Naive B cell (primary cell): ENCODE measurements around the gene KRTAP3-2. TPM values are rescaled to one million over a fixed set of nuclear protein-coding genes. Genes with fewer than 3 reads are reported as not detected.

Experiments used
- ATAC-seq, 2 donors: fragments of 150-1000 bp; cut with Tn5 transposase; 2 replicates each; pipeline ENCODE4 v1.10.0; 2021; ENCODE audit warnings: low read depth in 2 of 2, mild to moderate bottlenecking in 2 of 2, moderate library complexity in 2 of 2
- DNase-seq: peaks from one replicate; pipeline ENCODE4 v3.0.0; 2022
- H3K27ac Mint-ChIP-seq, 6 donors: one replicate each; pipeline ENCODE4 v1.8.0; 2020 to 2022; ENCODE audit warnings: mild to moderate bottlenecking in 6 of 6, mixed read lengths in 6 of 6, moderate library complexity in 5 of 6, inconsistent platforms in 2 of 6
- H3K27me3 Mint-ChIP-seq, 3 donors: one replicate each; pipeline ENCODE4 v1.8.0; 2021 to 2022; ENCODE audit warnings: mixed read lengths in 3 of 3, mild to moderate bottlenecking in 1 of 3
- H3K36me3 Mint-ChIP-seq, 2 donors: one replicate each; pipeline ENCODE4 v1.8.0; 2020 to 2022; ENCODE audit warnings: mixed read lengths in 2 of 2, inconsistent platforms in 1 of 2, mild to moderate bottlenecking in 1 of 2
- H3K4me1 Mint-ChIP-seq, 3 donors: one replicate each; pipeline ENCODE4 v1.8.0; 2020 to 2022; ENCODE audit warnings: mixed read lengths in 3 of 3, inconsistent platforms in 1 of 3, mild to moderate bottlenecking in 1 of 3, moderate library complexity in 1 of 3
- H3K4me3 Mint-ChIP-seq, 8 donors: one replicate each; pipeline ENCODE4 v1.8.0; 2020 to 2022; ENCODE audit warnings: mild to moderate bottlenecking in 8 of 8, mixed read lengths in 8 of 8, moderate library complexity in 8 of 8, inconsistent platforms in 2 of 8
- H3K9me3 Mint-ChIP-seq, 7 donors: one replicate each; pipeline ENCODE4 v1.8.0; 2020 to 2022; ENCODE audit warnings: mixed read lengths in 7 of 7, mild to moderate bottlenecking in 5 of 7, inconsistent platforms in 2 of 7, moderate library complexity in 1 of 7
- polyA plus RNA-seq, 6 donors: library from polyadenylated mRNA; unstranded; fragments of 300-500 nt; fragmentation: Illumina TruSeq; gene quantifications; one replicate each; pipeline ENCODE4 v1.2.3, GENCODE V29; 2021; ENCODE audit warnings: low read depth in 6 of 6

Gene KRTAP3-2
- polyA plus RNA-seq, 6 donors from 2014 or later: not detected

- Mint-ChIP-seq H3K4me3 (no peak overlapping the region), H3K4me1 (peaks cover 5 to 7% (median 6%) of the 10 kb centered on the region in 3 donors), H3K36me3 (peaks cover 0 to 13% of the 10 kb centered on the region in 2 donors), H3K27me3 (peaks cover 3 to 22% (median 16%) of the 10 kb centered on the region in 3 donors), H3K9me3 (peaks cover 0 to 14% (median 6%) of the 10 kb centered on the region in 7 donors), H3K27ac (no peak overlapping the region)
- no peak for DNase-seq
- no peak for ATAC-seq
Measured at GRCh38 chr17:41020336-41020735, 20.6 kb upstream of the KRTAP3-2 start.

DNA sequence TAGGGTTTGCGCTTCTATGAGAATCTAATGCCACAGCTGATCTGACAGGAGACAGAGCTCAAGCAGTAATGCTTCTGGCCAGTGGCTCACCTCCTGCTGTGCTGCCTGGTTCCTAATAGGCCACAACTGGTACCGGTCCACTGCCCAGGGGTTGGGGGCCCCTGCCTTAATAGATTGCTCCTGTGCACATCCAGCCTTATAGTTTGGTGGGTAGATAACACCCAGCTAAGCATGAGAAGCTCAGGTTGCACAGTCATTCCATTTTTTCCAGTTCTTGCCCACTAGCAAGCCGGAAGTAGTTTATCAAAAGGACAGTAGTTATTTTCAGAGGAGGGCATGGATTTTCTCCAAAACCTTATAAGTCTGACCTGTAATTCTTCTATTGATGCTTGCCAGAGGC lies 19.7 kb upstream of the KRTAP3-2 start:
- peaks cover 0 to 14% (median 6%) of the 10 kb centered on the region in 7 donors for H3K9me3 Mint-ChIP-seq
- H3K4me3 Mint-ChIP-seq: no peak overlapping the region
- H3K27me3 Mint-ChIP-seq: peaks cover 0 to 19% (median 10%) of the 10 kb centered on the region in 3 donors
- DNase-seq (no peak), ATAC-seq (no peak)
- peaks cover 0 to 13% of the 10 kb centered on the region in 2 donors for H3K36me3 Mint-ChIP-seq
- no peak overlapping the region for H3K27ac Mint-ChIP-seq
- H3K4me1 Mint-ChIP-seq: peaks cover 7 to 13% (median 7%) of the 10 kb centered on the region in 3 donors

DNA sequence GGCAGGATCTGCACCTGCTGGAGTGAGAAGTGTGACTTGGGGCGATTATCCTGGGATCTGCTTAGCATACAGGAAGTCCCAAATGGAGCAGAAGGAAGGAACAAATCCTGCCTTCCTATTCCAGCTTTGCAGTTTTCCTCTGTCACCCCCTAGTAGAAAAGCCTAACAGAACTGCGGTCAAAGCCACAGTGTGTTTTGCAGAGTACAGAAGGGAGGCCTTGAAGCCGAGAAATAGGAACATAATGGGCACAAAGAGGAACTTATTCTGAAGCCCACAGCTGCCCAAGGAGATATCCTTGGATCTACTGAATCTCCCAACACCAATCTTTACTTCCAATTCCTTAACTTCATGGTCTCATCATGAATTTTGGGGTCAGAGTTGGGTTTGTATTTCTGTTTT lies 18.8 kb upstream of the KRTAP3-2 start:
- Mint-ChIP-seq H3K27ac (peak overlapping the region in 1 of 6 donors; percentile 36), H3K4me1 (peaks cover 7 to 13% (median 7%) of the 10 kb centered on the region in 3 donors), H3K4me3 (no peak overlapping the region), H3K27me3 (peaks cover 0 to 16% (median 8%) of the 10 kb centered on the region in 3 donors), H3K9me3 (peaks cover 0 to 14% (median 6%) of the 10 kb centered on the region in 7 donors), H3K36me3 (peaks cover 0 to 13% of the 10 kb centered on the region in 2 donors)
- DNase-seq (no peak), ATAC-seq (no peak)

DNA sequence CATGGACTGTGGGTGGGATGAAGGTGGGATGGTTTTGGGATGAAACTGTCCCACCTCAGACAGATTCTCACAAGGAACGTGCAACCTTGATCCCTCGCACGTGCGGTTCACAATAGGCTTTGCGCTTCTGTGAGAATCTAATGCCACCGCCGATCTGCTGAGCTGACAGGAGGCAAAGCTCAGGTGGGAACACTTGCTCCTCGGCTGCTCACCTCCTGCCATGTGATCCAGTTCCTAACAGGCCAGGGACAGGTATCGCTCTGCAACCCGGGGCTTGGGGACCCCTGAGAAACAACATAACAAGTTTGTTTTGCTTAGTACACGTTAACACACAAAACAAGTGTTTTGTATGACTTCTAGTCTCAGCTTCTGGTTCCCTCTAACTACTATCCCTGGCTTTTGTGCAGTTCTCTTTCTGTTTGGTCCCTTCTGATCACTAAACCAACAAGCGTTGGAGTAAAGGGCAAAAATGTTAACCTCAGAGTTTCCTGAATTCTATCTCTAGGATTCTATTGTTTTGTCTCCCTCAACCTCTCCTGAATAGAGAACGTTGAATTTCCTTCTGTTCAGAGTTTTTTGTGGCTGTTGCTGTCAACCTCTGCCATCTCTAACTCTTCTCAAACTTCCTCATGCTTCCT lies 17.0 kb upstream of the KRTAP3-2 start:
- Mint-ChIP-seq H3K36me3 (peaks cover 0 to 6% of the 10 kb centered on the region in 2 donors), H3K27ac (peak overlapping the region in 1 of 6 donors; percentile 58), H3K27me3 (peaks cover 0 to 13% (median 6%) of the 10 kb centered on the region in 3 donors), H3K4me3 (no peak overlapping the region), H3K4me1 (peaks cover 7 to 13% (median 7%) of the 10 kb centered on the region in 3 donors), H3K9me3 (peaks cover 0 to 7% (median 5%) of the 10 kb centered on the region in 7 donors)
- DNase-seq (no peak), ATAC-seq (no peak)

DNA sequence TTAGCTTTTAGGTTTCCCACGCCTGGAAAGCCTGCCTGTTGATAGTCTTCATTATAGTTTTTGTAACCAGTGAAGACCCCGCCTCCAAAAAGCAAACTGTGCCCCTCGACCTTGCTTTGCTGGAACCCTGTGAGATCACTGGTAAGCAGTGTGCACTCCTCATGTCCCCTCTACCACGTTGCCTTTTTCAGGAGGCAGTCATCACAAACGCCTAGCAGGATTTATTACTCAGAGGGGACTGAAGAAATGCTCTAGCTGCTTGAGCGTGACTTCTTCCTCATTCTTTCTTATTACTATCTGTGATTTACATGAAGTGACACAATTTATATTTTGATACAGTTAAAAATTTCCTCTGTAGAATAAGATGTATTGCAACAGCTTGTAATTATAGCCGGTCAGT lies 15.7 kb upstream of the KRTAP3-2 start:
- H3K27me3 Mint-ChIP-seq: peaks cover 0 to 13% (median 0%) of the 10 kb centered on the region in 3 donors
- ATAC-seq (peak in 1 of 2 donors; percentile 23), DNase-seq (no peak)
- H3K9me3 Mint-ChIP-seq: peaks cover 0 to 1% (median 0%) of the 10 kb centered on the region in 7 donors
- peak overlapping the region in 2 of 6 donors; percentile 1 to 21 for H3K27ac Mint-ChIP-seq
- no peak overlapping the region for H3K4me3 Mint-ChIP-seq
- no peaks in the 10 kb centered on the region for H3K36me3 Mint-ChIP-seq
- peaks cover 7 to 13% (median 7%) of the 10 kb centered on the region in 3 donors for H3K4me1 Mint-ChIP-seq

- ATAC-seq: no peak
- Mint-ChIP-seq H3K27me3 (peaks cover 0 to 18% (median 0%) of the 10 kb centered on the region in 3 donors), H3K36me3 (no peaks in the 10 kb centered on the region), H3K9me3 (peaks cover 0 to 1% (median 0%) of the 10 kb centered on the region in 7 donors), H3K4me3 (no peak overlapping the region), H3K4me1 (peaks cover 7 to 13% (median 7%) of the 10 kb centered on the region in 3 donors), H3K27ac (peak overlapping the region in 1 of 6 donors; percentile 24)
- no peak for DNase-seq
Measured at GRCh38 chr17:41013606-41014005, 13.9 kb upstream of the KRTAP3-2 start.

- Mint-ChIP-seq H3K36me3 (no peaks in the 10 kb centered on the region), H3K4me1 (peaks cover 7 to 13% (median 7%) of the 10 kb centered on the region in 3 donors), H3K27me3 (peaks cover 0 to 19% (median 0%) of the 10 kb centered on the region in 3 donors), H3K27ac (no peak overlapping the region), H3K4me3 (no peak overlapping the region), H3K9me3 (peaks cover 0 to 1% (median 0%) of the 10 kb centered on the region in 7 donors)
- DNase-seq (no peak), ATAC-seq (no peak)
Measured at GRCh38 chr17:41013181-41013580, 13.5 kb upstream of the KRTAP3-2 start.

- H3K4me1 Mint-ChIP-seq: peaks cover 7 to 13% (median 7%) of the 10 kb centered on the region in 3 donors
- DNase-seq (no peak), ATAC-seq (no peak)
- peak overlapping the region in 2 of 6 donors; percentile 1 to 58 for H3K27ac Mint-ChIP-seq
- no peak overlapping the region for H3K4me3 Mint-ChIP-seq
- H3K36me3 Mint-ChIP-seq: no peaks in the 10 kb centered on the region
- H3K9me3 Mint-ChIP-seq: peaks cover 0 to 1% (median 0%) of the 10 kb centered on the region in 7 donors
- H3K27me3 Mint-ChIP-seq: peaks cover 0 to 19% (median 0%) of the 10 kb centered on the region in 3 donors
Measured at GRCh38 chr17:41012326-41013120, 12.8 kb upstream of the KRTAP3-2 start.

DNA sequence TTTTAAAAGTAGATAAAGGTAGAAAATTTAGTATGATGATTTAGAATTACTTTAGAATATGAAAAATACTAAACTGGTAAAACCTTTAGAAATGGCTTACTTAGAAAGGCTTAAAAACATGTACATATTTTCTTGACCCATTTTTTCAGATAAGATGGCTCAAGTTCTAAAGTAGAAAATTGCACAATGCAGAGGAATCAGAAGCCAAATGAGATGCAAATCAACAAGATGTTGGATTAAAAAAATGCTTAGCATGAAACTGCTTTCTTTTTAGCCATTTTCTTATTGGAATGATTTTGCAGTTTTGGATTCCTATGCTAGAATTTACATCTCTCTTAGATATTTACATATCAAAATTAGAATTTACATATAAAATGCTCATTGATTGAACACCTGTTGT lies 10.7 kb upstream of the KRTAP3-2 start:
- H3K4me3 Mint-ChIP-seq: no peak overlapping the region
- peak overlapping the region in 1 of 6 donors; percentile 12 for H3K27ac Mint-ChIP-seq
- DNase-seq (no peak), ATAC-seq (no peak)
- no peaks in the 10 kb centered on the region for H3K9me3 Mint-ChIP-seq
- H3K4me1 Mint-ChIP-seq: peaks cover 2 to 6% (median 3%) of the 10 kb centered on the region in 3 donors
- H3K27me3 Mint-ChIP-seq: peaks cover 0 to 15% (median 0%) of the 10 kb centered on the region in 3 donors
- H3K36me3 Mint-ChIP-seq: no peaks in the 10 kb centered on the region

- no peak for ATAC-seq
- H3K27ac Mint-ChIP-seq: no peak overlapping the region
- no peak overlapping the region for H3K4me3 Mint-ChIP-seq
Measured at GRCh38 chr17:41009936-41010335, 10.2 kb upstream of the KRTAP3-2 start.

GRCh38 chr17:41009301-41009760 lies 9.6 kb upstream of the KRTAP3-2 start:
- H3K27ac Mint-ChIP-seq: no peak overlapping the region
- H3K27me3 Mint-ChIP-seq: peaks cover 0 to 16% (median 3%) of the 10 kb centered on the region in 3 donors
- H3K36me3 Mint-ChIP-seq: no peaks in the 10 kb centered on the region
- no peak for DNase-seq
- no peak overlapping the region for H3K4me3 Mint-ChIP-seq
- H3K9me3 Mint-ChIP-seq: no peaks in the 10 kb centered on the region
- no peaks in the 10 kb centered on the region for H3K4me1 Mint-ChIP-seq
- no peak for ATAC-seq

More at GRCh38 chr17:41009936-41010335, 10.2 kb upstream of the KRTAP3-2 start:
- peaks cover 0 to 1% (median 0%) of the 10 kb centered on the region in 3 donors for H3K4me1 Mint-ChIP-seq
- DNase-seq: no peak
- H3K36me3 Mint-ChIP-seq: no peaks in the 10 kb centered on the region
- H3K9me3 Mint-ChIP-seq: no peaks in the 10 kb centered on the region
- peaks cover 0 to 12% (median 0%) of the 10 kb centered on the region in 3 donors for H3K27me3 Mint-ChIP-seq

DNA sequence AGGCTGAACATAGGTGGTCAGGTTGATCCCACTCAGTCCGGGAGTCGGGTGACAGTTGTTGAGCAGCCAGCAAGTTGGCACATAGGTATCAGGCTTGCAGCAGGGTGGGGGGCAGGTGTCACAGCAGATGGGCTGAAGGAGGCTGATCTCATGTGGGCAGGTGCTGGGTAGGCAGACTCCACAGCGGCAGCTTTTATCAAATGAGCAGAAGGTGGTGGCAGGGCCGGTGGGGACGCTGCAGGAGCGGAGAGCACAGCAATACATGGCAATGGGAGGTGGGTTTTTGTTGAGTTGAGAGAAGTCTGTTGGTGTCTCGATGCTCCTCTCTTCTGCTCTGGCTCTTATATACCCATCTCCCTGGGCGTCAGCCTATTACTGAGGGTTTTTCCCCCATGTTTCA lies 9.1 kb upstream of the KRTAP3-2 start, which contains the start of gene KRTAP3-1:
TSS of gene KRTAP3-1 (minus strand) at position 318 of the 400 bp plus-strand sequence. CDS start at position 264, 54 bp downstream.
- H3K4me1 Mint-ChIP-seq: no peaks in the 10 kb centered on the region
- no peak for ATAC-seq

GRCh38 chr17:41004397-41004796 lies 4.7 kb upstream of the KRTAP3-2 start:
- Mint-ChIP-seq H3K9me3 (peaks cover 0 to 2% (median 0%) of the 10 kb centered on the region in 7 donors), H3K27me3 (peaks cover 21 to 34% (median 27%) of the 10 kb centered on the region in 3 donors), H3K27ac (no peak overlapping the region), H3K4me3 (no peak overlapping the region), H3K4me1 (no peaks in the 10 kb centered on the region), H3K36me3 (no peaks in the 10 kb centered on the region)
- ATAC-seq (no peak), DNase-seq (no peak)

More for the DNA sequence above, 9.1 kb upstream of the KRTAP3-2 start, which contains the start of gene KRTAP3-1:
- H3K9me3 Mint-ChIP-seq: no peaks in the 10 kb centered on the region
- H3K27ac Mint-ChIP-seq: no peak within 1 kb of the TSS
- peaks cover 0 to 22% (median 8%) of the 10 kb centered on the region in 3 donors for H3K27me3 Mint-ChIP-seq
- no peak within 1 kb of the TSS for H3K4me3 Mint-ChIP-seq
- no peaks in the 10 kb centered on the region for H3K36me3 Mint-ChIP-seq
- no peak for DNase-seq
